ENCODE measurements around the gene LDLRAD4. TPM values are rescaled to one million over a fixed set of nuclear protein-coding genes. Genes with fewer than 3 reads are reported as not detected.
A peak's percentile ranks its signal among the peaks of the same experiment; 100 is the strongest.

The LDLRAD4 gene
- total RNA-seq, 2 experiments from 2014 or later = 34.3 to 35.7 TPM

- ChIA-PET CTCF (interaction anchor here (0.9 to 1.6 kb wide), 3 partner anchors 17 to 201 kb away, joined by 3 to 6 read pairs (median 3); no protein-coding TSS in a partner anchor), POLR2A (no interaction called here)
- no peaks in the 10 kb centered on the region for H3K27me3 Mint-ChIP-seq (ENCODE audit: low read depth)
- ATAC-seq = peak; percentile 37
- H3K4me1 Mint-ChIP-seq (ENCODE audit: low read depth) = peaks cover 40% of the 10 kb centered on the region
- no peak overlapping the region for H3K4me3 Mint-ChIP-seq
- no peak for DNase-seq
- H3K27ac Mint-ChIP-seq = no peak overlapping the region
- H3K9me3 Mint-ChIP-seq (ENCODE audit: insufficient read depth) = peaks cover 8% of the 10 kb centered on the region
- H3K36me3 Mint-ChIP-seq (ENCODE audit: low read depth) = peaks cover 11% of the 10 kb centered on the region
Observed at GRCh38 chr18:13416848-13417247, 198.3 kb downstream of the LDLRAD4 start.

GRCh38 chr18:13418013-13418710 is 199.6 kb downstream of the LDLRAD4 start:
- H3K4me1 Mint-ChIP-seq (ENCODE audit: low read depth) = peaks cover 49% of the 10 kb centered on the region
- no peaks in the 10 kb centered on the region for H3K36me3 Mint-ChIP-seq (ENCODE audit: low read depth)
- CTCF ChIA-PET = no interaction called here
- H3K9me3 Mint-ChIP-seq (ENCODE audit: insufficient read depth) = no peaks in the 10 kb centered on the region
- POLR2A ChIA-PET = no interaction called here
- H3K4me3 Mint-ChIP-seq = no peak overlapping the region
- no peak overlapping the region for H3K27ac Mint-ChIP-seq
- no peak for DNase-seq
- no peak for ATAC-seq
- no peaks in the 10 kb centered on the region for H3K27me3 Mint-ChIP-seq (ENCODE audit: low read depth)

- H3K4me1 Mint-ChIP-seq (ENCODE audit: low read depth) = peaks cover 64% of the 10 kb centered on the region
- ChIA-PET CTCF (interaction anchor here (0.8 to 1.1 kb wide), 2 partner anchors 19 to 205 kb away, joined by 3 read pairs; no protein-coding TSS in a partner anchor), POLR2A (interaction anchor here (0.8 kb wide), 1 partner anchor 11 kb away, joined by 3 read pairs; no protein-coding TSS in a partner anchor)
- no peaks in the 10 kb centered on the region for H3K9me3 Mint-ChIP-seq (ENCODE audit: insufficient read depth)
- H3K36me3 Mint-ChIP-seq (ENCODE audit: low read depth) = no peaks in the 10 kb centered on the region
- no peak overlapping the region for H3K4me3 Mint-ChIP-seq
- H3K27me3 Mint-ChIP-seq (ENCODE audit: low read depth) = no peaks in the 10 kb centered on the region
- DNase-seq = peak; percentile 45
- ATAC-seq = peak; percentile 42
- peak overlapping the region; percentile 78 for H3K27ac Mint-ChIP-seq
Observed at GRCh38 chr18:13420969-13421686, 202.6 kb downstream of the LDLRAD4 start.

- peaks cover 56% of the 10 kb centered on the region for H3K4me1 Mint-ChIP-seq (ENCODE audit: low read depth)
Observed at GRCh38 chr18:13422541-13423147, 204.1 kb downstream of the LDLRAD4 start.

DNA sequence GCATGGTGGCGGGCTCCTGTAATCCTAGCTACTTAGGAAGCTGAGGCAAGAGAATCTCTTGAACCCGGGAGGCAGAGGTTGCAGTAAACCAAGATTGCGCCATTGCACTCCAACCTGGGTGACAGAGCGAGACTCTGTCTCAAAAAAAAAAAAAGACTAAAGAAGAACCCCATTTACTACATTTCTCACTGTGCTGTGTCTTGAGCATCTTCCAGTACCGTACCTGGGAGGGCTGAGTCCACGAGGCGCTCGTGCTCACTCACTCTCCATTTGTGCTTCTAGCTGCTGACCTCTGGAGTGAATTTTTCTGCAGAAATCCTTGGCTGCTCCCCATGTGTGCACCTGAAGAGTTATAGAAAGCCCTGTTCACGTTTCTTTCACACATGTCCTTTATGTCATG is 204.8 kb downstream of the LDLRAD4 start:
- POLR2A ChIA-PET = no interaction called here
- no peak overlapping the region for H3K4me3 Mint-ChIP-seq
- CTCF ChIA-PET = no interaction called here
- no peaks in the 10 kb centered on the region for H3K27me3 Mint-ChIP-seq (ENCODE audit: low read depth)
- no peaks in the 10 kb centered on the region for H3K36me3 Mint-ChIP-seq (ENCODE audit: low read depth)
- ATAC-seq (no peak), DNase-seq (no peak)
- peaks cover 56% of the 10 kb centered on the region for H3K4me1 Mint-ChIP-seq (ENCODE audit: low read depth)
- no peak overlapping the region for H3K27ac Mint-ChIP-seq
- no peaks in the 10 kb centered on the region for H3K9me3 Mint-ChIP-seq (ENCODE audit: insufficient read depth)

More at GRCh38 chr18:13422541-13423147, 204.1 kb downstream of the LDLRAD4 start:
- ChIA-PET POLR2A (interaction anchor here (0.6 kb wide), 1 partner anchor 20 kb away, joined by 3 read pairs; no protein-coding TSS in a partner anchor), CTCF (interaction anchor here (1.1 to 1.3 kb wide), 2 partner anchors 10 to 206 kb away, joined by 3 read pairs; no protein-coding TSS in a partner anchor)
- Mint-ChIP-seq H3K4me3 (no peak overlapping the region), H3K27me3 (ENCODE audit: low read depth) (no peaks in the 10 kb centered on the region), H3K9me3 (ENCODE audit: insufficient read depth) (no peaks in the 10 kb centered on the region), H3K36me3 (ENCODE audit: low read depth) (no peaks in the 10 kb centered on the region), H3K27ac (no peak overlapping the region)
- no peak for ATAC-seq
- DNase-seq = no peak

DNA sequence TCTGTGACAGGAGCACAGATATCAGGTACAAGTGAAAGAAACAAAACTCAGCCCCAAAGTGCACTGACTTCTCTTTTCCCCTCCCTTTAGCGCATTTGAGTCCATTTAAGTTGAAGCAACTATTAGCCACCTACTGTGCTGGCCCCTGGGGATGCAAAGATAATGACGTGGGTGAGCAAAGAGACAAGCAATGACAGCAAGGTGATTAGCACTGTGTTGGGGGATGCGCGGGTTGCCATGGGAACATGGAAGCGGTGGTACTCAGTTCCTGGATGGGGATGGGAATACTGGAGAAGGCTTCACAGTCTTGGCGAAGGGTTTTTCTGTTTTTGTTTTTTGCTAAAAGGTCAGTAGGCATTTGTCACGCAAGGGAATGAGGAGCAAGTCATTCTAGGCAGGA is 205.8 kb downstream of the LDLRAD4 start:
- H3K36me3 Mint-ChIP-seq (ENCODE audit: low read depth) = no peaks in the 10 kb centered on the region
- ChIA-PET CTCF (no interaction called here), POLR2A (no interaction called here)
- peak overlapping the region; percentile 70 for H3K27ac Mint-ChIP-seq
- no peaks in the 10 kb centered on the region for H3K27me3 Mint-ChIP-seq (ENCODE audit: low read depth)
- no peak for DNase-seq
- ATAC-seq = no peak
- peaks cover 60% of the 10 kb centered on the region for H3K4me1 Mint-ChIP-seq (ENCODE audit: low read depth)
- H3K4me3 Mint-ChIP-seq = no peak overlapping the region
- H3K9me3 Mint-ChIP-seq (ENCODE audit: insufficient read depth) = no peaks in the 10 kb centered on the region

DNA sequence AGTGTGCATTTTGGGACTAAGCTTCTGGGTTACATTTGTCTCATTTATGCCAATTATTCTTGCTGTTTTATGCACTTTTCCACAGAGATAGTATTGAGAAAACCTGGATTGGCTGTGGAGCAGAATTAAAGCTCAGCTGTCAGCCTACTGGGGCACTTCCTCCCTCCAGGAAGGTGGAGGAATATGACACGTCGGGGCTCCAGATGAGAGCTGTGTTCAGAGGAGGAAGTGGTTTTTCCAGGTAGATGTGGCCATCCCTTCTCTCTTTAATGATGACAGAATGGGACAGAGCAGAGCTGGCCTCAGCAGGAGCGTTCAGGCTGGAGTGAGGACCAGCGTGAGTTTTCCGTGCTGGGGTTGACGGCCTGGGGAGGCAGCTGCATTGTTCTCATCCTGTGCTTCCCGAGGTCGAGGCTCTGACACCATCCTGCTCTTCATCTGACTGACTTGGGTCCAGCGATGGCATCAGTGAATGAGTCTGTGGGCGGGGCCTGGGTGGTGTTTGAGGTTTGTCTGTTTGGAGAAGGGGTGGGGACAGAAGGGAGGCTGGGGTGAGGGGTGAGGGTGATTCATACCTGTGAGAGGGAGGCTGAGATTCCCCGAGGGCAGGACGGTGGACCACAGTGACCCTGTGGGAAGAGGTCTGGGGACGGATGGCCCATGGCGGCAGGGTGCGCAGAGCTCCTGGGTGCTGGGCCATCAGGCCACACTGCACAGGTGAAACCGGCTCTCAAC is 207.0 kb downstream of the LDLRAD4 start:
- Mint-ChIP-seq H3K27ac (peak overlapping the region; percentile 57), H3K27me3 (ENCODE audit: low read depth) (no peaks in the 10 kb centered on the region), H3K36me3 (ENCODE audit: low read depth) (no peaks in the 10 kb centered on the region), H3K4me3 (peak overlapping the region; percentile 9), H3K9me3 (ENCODE audit: insufficient read depth) (no peaks in the 10 kb centered on the region), H3K4me1 (ENCODE audit: low read depth) (peaks cover 56% of the 10 kb centered on the region)
- DNase-seq = peak; percentile 45
- ChIA-PET POLR2A (interaction anchor here (0.6 kb wide), 2 partner anchors 127 to 240 kb away, joined by 3 read pairs; no protein-coding TSS in a partner anchor), CTCF (interaction anchor here (0.6 to 2.0 kb wide), 5 partner anchors 10 to 210 kb away, joined by 3 to 6 read pairs (median 5); no protein-coding TSS in a partner anchor)
- ATAC-seq = peak; percentile 35

GRCh38 chr18:13427354-13427753 is 208.8 kb downstream of the LDLRAD4 start:
- Mint-ChIP-seq H3K27ac (no peak overlapping the region), H3K4me1 (ENCODE audit: low read depth) (peaks cover 41% of the 10 kb centered on the region), H3K36me3 (ENCODE audit: low read depth) (no peaks in the 10 kb centered on the region), H3K27me3 (ENCODE audit: low read depth) (no peaks in the 10 kb centered on the region), H3K9me3 (ENCODE audit: insufficient read depth) (no peaks in the 10 kb centered on the region), H3K4me3 (no peak overlapping the region)
- no peak for DNase-seq
- no peak for ATAC-seq
- POLR2A ChIA-PET = no interaction called here
- CTCF ChIA-PET = interaction anchor here (0.6 kb wide), 2 partner anchors 10 to 148 kb away, joined by 3 to 5 read pairs; no protein-coding TSS in a partner anchor

DNA sequence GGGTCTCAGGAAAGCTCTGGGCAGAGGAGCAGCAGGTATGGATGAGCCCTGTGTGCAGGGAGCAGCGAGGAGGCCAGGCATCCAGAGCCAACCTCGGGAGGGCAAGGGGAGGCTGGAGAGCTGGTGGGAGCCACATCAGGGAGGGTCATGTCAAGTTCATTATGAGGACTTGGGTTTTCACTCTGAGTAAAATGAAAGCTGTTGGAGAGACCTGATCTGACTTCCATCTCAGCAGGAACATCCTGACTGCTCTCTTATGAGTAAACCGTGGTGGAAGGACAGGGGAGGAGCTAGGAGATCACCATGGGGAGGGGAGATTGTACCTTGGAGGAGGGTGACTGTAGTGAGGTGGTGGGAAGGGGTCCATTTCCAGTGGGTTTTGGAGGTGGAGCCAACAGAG is 209.8 kb downstream of the LDLRAD4 start:
- H3K36me3 Mint-ChIP-seq (ENCODE audit: low read depth) = no peaks in the 10 kb centered on the region
- POLR2A ChIA-PET = interaction anchor here (0.9 kb wide), 1 partner anchor 47 kb away, joined by 5 read pairs; no protein-coding TSS in a partner anchor

DNA sequence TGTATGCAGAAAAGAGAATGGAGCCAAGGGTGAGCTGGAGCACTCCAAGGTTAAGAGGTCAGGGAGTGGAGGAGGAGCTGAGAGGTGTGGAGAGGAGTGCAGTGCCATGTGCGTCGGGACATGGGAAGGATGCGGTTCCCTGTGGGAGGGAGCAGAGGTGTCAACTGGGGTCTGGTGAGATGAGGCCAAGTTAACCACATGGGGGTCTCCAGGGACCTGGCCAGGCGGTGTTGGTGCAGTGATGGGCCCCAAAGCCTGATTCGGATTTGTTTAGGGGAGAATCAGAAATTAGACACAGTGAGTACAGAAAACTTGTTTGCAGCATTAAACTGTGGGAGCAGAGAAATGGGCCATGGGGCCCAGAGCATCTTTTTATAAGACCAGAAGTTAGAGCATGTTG is 210.5 kb downstream of the LDLRAD4 start:
- Mint-ChIP-seq H3K4me1 (ENCODE audit: low read depth) (peaks cover 37% of the 10 kb centered on the region), H3K36me3 (ENCODE audit: low read depth) (no peaks in the 10 kb centered on the region), H3K4me3 (no peak overlapping the region), H3K27ac (no peak overlapping the region), H3K9me3 (ENCODE audit: insufficient read depth) (no peaks in the 10 kb centered on the region), H3K27me3 (ENCODE audit: low read depth) (no peaks in the 10 kb centered on the region)
- DNase-seq (no peak), ATAC-seq (no peak)
- CTCF ChIA-PET = no interaction called here
- POLR2A ChIA-PET = interaction anchor here (0.9 kb wide), 1 partner anchor 47 kb away, joined by 5 read pairs; no protein-coding TSS in a partner anchor

More for the DNA sequence above, 209.8 kb downstream of the LDLRAD4 start:
- H3K27me3 Mint-ChIP-seq (ENCODE audit: low read depth) = no peaks in the 10 kb centered on the region
- ATAC-seq = no peak
- H3K4me3 Mint-ChIP-seq = no peak overlapping the region
- DNase-seq = no peak
- H3K4me1 Mint-ChIP-seq (ENCODE audit: low read depth) = peaks cover 37% of the 10 kb centered on the region
- H3K27ac Mint-ChIP-seq = peak overlapping the region; percentile 2
- H3K9me3 Mint-ChIP-seq (ENCODE audit: insufficient read depth) = no peaks in the 10 kb centered on the region
- CTCF ChIA-PET = no interaction called here

DNA sequence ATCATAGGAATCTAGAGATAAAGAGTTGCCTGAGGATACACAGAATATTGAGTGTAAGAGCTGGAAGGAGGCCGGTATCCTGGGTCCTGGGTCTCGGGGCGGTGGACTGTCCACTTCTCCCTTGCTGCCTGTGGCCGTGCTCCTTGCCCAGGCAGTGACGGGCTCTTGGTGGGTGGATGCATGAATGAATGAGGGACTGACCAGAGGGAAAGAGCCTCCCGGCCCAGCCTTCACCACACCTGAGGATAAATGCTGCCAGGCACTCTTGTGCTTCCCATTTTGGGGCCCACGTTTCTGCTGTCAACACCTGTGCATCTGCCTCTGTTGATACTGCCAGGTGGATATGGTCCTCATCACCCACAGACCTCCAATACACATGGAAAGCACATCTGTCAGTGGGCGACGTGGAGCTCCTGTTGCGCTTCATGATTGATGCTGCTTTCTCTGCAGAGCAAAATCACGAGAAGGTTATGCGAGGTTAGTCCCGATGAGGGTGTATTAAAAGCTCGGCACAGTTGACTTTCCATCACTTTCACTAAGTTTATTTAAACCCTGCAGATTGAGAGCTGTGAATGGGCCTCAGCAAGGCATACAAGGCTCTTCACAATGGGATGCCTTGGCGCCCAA is 211.4 kb downstream of the LDLRAD4 start:
- no peak for DNase-seq
- no peak overlapping the region for H3K4me3 Mint-ChIP-seq
- ATAC-seq = no peak
- peaks cover 28% of the 10 kb centered on the region for H3K4me1 Mint-ChIP-seq (ENCODE audit: low read depth)
- H3K9me3 Mint-ChIP-seq (ENCODE audit: insufficient read depth) = no peaks in the 10 kb centered on the region
- no peak overlapping the region for H3K27ac Mint-ChIP-seq
- H3K36me3 Mint-ChIP-seq (ENCODE audit: low read depth) = no peaks in the 10 kb centered on the region
- ChIA-PET CTCF (interaction anchor here (0.7 kb wide), 1 partner anchor 17 kb away, joined by 3 read pairs; no protein-coding TSS in a partner anchor), POLR2A (no interaction called here)
- H3K27me3 Mint-ChIP-seq (ENCODE audit: low read depth) = no peaks in the 10 kb centered on the region

Data from activated CD8-positive, alpha-beta T cell treated with anti-CD3 and anti-CD28 coated beads, Interleukin-2, amount 10 ng/mL, durations not matched to agents 7 days and 5 days (primary cell).